Measurements from ENCODE around the gene DENND11. TPM values are rescaled to one million over a fixed set of nuclear protein-coding genes. Genes with fewer than 3 reads are reported as not detected.
A peak's percentile ranks its signal among the peaks of the same experiment; 100 is the strongest.

Gene DENND11
- total and polyA plus RNA-seq, 9 of the 15 experiments (the other 6 are each of a cell fraction or from before 2014, with no cell fraction given) = 0.07 to 1.1 (median 0.36) TPM

- TF ChIP-seq MGA (IDR thresholded peaks at IDR 0.05) (peak; percentile 16; the same call in 1 of the 2 replicates), SMAD3 (CRISPR knock-in tag; conservative IDR thresholded peaks at IDR 0.05) (no peak), SNAPC5 (CRISPR knock-in tag; IDR thresholded peaks at IDR 0.05) (no peak), E2F1 (CRISPR knock-in tag; IDR thresholded peaks at IDR 0.05) (no peak), ZNF197 (CRISPR knock-in tag; IDR thresholded peaks at IDR 0.05; ENCODE audit: low read depth) (no peak), CREM (IDR thresholded peaks at IDR 0.05; ENCODE audit: low read depth) (no peak), EWSR1 (IDR thresholded peaks at IDR 0.05; ENCODE audit: borderline replicate concordance, low read depth, partially characterized antibody) (no peak), EGR1 (conservative IDR thresholded peaks at IDR 0.05) (no peak), BMI1 (IDR thresholded peaks at IDR 0.05; ENCODE audit: low read length) (no peak), PBX2 (CRISPR knock-in tag; IDR thresholded peaks at IDR 0.05; ENCODE audit: low read depth) (no peak), PBX2 (tag; conservative IDR thresholded peaks at IDR 0.05; ENCODE audit: low read depth) (no peak), BRD4 (IDR thresholded peaks at IDR 0.05) (no peak), SRSF3 (IDR thresholded peaks at IDR 0.05; ENCODE audit: insufficient read depth, low read length) (no peak), ZNF696 (CRISPR knock-in tag; conservative IDR thresholded peaks at IDR 0.05) (no peak)
Measured at GRCh38 chr7:141660259-141660658, 41.7 kb downstream of the DENND11 start (continued).
